GM10248 (cell line): ENCODE data around the gene CHID1.

Experiments used
- CTCF ChIA-PET: fragments of 300-600 bp; sonication (Branson Sonifier 250); formaldehyde crosslinking; extraction: SDS; loops from one replicate; lab custom pipeline; 2021; ENCODE audit warnings: antibody characterized with exemption; lab: Yijun Ruan, JAX
- POLR2A ChIA-PET: fragments of 350-650 bp; sonication (Branson Sonifier 250); formaldehyde crosslinking; extraction: SDS; loops from one replicate; lab custom pipeline; 2020; ENCODE audit warnings: antibody characterized with exemption; lab: Yijun Ruan, JAX
- DNase-seq: peaks from one replicate; pipeline ENCODE4 v3.0.0; 2012; ENCODE audit errors: extremely low spot score
- TF ChIP-seq, protein P1 (sequence below): IDR thresholded peaks from 2 replicates; pipeline ENCODE4 v1.5.1; 2012; ENCODE audit warnings: mild to moderate bottlenecking, low read depth; ENCODE audit errors: extremely low read depth, missing control alignments, control extremely low read depth

CHID1 gene

DNA sequence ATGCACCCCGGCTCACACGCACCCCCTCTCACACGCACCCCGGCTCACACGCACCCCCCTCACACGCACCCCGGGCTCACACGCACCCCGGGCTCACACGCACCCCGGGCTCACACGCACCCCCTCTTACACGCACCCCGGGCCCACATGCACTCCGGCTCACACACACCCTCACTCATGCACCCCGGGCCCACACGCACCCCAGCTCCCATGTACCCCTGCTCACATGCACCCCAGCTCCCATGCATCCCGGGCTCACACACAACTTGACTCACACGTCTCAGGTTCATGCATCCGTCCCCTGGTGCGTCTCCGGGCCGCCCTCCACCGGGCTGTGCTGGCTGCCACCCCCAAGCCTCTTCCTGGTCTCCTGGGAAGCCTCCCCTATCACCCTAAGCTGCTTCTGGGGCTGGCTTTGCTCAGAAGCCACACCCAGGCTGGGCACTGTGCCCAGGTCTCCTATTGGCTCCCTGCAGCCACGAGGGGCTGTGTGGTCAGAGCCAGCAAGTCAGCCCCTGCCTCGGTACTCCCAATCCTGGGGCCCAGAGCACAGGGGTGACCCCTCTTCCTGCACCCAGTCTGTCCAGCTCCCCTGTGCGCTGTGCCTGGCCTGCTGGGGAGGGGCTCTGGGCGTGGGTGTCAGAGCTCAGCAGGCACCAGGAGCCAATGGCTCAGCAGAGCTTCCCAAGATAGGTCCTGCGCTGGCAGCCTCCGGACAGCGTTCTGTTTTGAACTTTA, 51.0 kb downstream of the CHID1 start:
- ChIA-PET POLR2A (no interaction called here), CTCF (interaction anchor here (2.1 kb wide), 1 partner anchor 12 kb away, joined by 7 read pairs; no protein-coding TSS in a partner anchor)
- TF ChIP-seq, protein P1, sequence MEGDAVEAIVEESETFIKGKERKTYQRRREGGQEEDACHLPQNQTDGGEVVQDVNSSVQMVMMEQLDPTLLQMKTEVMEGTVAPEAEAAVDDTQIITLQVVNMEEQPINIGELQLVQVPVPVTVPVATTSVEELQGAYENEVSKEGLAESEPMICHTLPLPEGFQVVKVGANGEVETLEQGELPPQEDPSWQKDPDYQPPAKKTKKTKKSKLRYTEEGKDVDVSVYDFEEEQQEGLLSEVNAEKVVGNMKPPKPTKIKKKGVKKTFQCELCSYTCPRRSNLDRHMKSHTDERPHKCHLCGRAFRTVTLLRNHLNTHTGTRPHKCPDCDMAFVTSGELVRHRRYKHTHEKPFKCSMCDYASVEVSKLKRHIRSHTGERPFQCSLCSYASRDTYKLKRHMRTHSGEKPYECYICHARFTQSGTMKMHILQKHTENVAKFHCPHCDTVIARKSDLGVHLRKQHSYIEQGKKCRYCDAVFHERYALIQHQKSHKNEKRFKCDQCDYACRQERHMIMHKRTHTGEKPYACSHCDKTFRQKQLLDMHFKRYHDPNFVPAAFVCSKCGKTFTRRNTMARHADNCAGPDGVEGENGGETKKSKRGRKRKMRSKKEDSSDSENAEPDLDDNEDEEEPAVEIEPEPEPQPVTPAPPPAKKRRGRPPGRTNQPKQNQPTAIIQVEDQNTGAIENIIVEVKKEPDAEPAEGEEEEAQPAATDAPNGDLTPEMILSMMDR = no peak
- no peak for DNase-seq

DNA sequence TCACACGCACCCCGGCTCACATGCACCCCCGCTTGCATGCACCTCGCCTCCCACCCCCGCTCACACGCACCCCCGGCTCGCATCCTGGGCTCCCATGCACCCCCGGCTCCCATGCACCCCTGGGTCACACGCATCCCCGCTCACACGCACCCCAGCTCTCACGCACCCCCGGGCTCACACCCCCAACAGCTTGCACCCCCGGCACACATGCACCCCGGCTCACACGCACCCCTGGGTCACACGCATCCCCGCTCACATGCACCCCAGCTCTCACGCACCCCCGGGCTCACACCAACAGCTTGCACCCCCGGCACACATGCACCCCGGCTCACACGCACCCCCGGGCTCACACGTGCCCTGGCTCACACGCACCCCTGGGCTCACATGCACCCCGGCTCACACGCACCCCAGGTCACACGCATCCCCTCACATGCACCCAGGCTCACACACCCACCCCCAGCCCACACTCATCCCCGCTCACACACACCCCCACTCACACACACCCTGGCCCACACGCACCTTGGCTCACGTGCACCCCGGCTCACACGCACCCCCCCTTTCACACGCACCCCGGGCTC, 51.8 kb downstream of the CHID1 start:
- TF ChIP-seq, protein P1 = no peak
- ChIA-PET CTCF (interaction anchor here (3.0 kb wide), 1 partner anchor 11 kb away, joined by 14 read pairs; no protein-coding TSS in a partner anchor), POLR2A (no interaction called here)
- no peak for DNase-seq

DNA sequence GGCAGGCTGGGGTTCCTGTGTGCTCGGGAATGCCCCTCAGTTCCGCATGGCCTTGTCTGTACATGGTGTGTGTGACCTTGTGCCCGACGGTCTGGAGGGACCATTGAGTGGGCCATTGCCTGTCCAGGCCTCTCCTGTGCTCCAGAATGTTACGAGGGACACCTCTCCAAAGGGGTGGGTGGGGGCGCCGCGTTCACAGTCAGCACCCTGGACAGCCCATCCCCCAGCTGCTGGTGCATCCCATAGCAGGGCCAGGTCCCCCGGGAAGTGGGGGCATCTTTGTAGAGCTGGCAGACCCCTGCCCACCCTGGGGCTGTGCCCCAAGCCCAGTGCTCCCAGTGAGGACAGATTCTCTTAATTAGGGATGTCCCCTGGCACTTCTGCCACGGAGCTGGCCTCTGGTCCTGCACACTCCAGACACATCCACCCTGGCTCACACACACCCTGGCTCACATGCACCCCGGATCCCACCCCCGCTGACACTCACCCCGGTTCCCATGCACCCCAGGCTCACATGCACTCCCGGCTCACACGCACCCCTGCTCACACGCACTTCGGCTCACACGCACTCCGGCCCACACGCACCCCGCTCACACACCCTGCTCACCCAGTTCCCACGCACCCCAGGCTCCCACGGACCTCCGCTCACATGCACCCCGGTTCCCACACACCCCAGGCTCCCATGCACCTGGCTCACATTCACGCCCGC, 52.4 kb downstream of the CHID1 start:
- no peak for DNase-seq
- TF ChIP-seq, protein P1 = no peak
- ChIA-PET POLR2A (no interaction called here), CTCF (interaction anchor here (3.0 kb wide), 1 partner anchor 11 kb away, joined by 14 read pairs; no protein-coding TSS in a partner anchor)

DNA sequence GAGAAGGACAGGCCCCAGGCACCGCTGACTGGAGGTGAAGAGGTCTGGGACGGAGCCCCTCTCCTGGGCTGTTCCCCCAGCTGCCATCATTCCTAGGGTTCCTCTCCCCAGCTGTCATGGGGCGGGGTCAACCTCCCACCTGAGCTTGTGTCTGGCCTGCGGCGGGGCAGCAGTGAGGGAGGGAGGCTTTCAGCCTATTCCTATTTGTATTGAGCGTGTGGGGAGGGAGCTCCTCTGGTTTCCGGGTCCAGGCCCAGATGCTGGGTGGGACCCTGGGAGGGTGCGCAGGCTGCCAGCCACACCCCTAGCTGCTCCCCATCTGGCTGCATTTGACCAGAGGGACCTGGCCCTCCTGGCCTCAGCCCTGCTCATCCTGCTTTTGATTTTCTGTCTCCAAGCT, 54.2 kb downstream of the CHID1 start:
- POLR2A ChIA-PET = no interaction called here
- TF ChIP-seq, protein P1 = no peak
- DNase-seq = no peak
- CTCF ChIA-PET = interaction anchor here (1.4 to 3.0 kb wide), 2 partner anchors 9 to 19 kb away, joined by 3 to 14 read pairs; no protein-coding TSS in a partner anchor

DNA sequence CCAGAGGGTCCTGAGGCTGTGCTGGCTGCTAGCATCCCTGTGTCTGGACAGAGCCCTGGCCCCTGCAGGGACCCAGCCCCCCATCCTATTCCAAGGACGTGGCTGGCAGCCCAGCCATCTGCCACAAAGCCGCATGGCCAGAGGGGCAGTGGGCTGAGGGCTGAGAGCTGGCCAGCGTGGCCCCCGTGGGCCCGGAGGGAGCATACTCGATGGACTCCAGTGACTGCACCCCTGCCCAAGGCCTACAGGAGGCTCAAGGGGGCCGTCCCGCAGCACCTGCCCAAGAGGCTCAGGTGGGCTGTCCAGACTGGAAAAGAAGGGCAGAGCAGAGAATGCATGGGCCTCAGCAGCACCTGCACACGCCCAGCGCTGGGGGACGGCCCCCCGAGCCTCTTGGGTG, 54.8 kb downstream of the CHID1 start:
- POLR2A ChIA-PET = no interaction called here
- TF ChIP-seq, protein P1 = no peak
- CTCF ChIA-PET = interaction anchor here (3.0 kb wide), 1 partner anchor 8 kb away, joined by 14 read pairs; no protein-coding TSS in a partner anchor
- DNase-seq = no peak

DNA sequence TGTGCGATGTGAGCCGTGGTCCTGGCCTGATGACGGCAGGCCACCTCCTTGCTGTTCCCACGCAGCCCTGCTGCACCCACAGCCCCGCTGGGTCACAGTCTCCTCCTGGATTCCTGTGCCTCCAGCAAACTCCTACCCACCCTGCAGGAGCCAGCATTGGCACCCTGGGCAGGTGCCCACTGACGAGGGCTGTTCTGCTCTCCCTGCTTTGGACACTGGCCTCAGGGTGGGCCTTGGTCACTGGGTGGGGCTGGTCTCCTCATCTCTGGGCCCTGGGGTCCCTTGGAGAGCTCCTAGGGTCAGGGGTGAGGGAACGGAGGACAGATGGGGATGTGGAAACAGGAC, 55.3 kb downstream of the CHID1 start:
- TF ChIP-seq, protein P1 = no peak
- ChIA-PET POLR2A (no interaction called here), CTCF (no interaction called here)
- DNase-seq = no peak
